AG09319 (cell line): Measurements from ENCODE around the gene CHST11.

ENCODE experiments used
- DNase-seq: peaks from one replicate; pipeline ENCODE4 v3.0.0-alpha.2; 2010; ENCODE audit warnings: low read depth; ENCODE audit errors: extremely low read depth
- CTCF ChIP-seq: IDR thresholded peaks from 2 replicates; pipeline ENCODE4 v1.5.1; 2011; ENCODE audit warnings: low read depth, mild to moderate bottlenecking, inconsistent platforms, low read length, moderate library complexity

CHST11 gene

DNA sequence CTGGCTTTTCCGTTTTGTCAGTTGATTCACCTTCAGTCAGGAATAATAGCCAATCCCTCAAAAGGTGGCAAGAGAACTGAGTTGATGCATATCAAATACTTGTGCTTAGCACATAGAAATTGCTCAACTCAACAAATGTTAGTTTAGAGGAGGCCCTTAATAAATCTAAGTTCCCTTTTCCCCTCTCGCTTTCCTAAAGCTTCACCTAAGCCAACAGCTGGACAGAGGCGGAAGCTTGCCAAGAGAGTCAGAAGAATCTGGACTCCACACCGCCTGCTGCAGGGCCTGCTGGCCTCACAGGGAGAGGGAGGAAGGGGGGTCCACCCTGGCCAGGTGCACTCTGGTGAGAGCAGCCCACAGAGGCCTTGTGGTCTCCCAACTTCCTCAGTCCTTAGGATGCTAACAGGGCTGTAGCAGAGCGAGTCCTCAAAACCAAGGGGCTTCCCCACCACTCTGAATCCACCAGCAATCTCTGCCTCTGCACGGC is 213.1 kb downstream of the CHST11 start:
- no peak for TF ChIP-seq CTCF
- no peak for DNase-seq

GRCh38 chr12:104670439-104671408 is 214.0 kb downstream of the CHST11 start:
- TF ChIP-seq CTCF, result no peak
- DNase-seq, result no peak

- DNase-seq, result peak; percentile 84
Measured at GRCh38 chr12:104671409-104672095, 214.8 kb downstream of the CHST11 start.

DNA sequence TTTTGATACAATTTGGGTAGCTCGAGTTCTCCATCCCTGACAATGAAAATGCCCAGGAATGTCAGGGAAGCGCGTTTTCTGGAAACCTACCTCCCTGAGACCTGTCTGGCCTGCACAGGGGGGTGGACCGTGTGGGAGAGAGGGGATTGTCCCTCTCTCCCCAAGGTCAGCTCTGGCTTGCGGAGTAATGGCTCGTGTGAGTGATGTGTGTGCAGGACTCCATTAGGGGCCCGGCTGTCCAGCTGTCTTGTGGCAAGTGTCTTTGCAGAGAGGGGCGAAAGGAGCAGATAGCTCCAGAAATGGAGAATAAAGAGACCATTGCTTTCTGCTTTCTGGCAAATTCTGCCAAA is 215.3 kb downstream of the CHST11 start:
- TF ChIP-seq CTCF, result no peak
- no peak for DNase-seq

More at GRCh38 chr12:104671409-104672095, 214.8 kb downstream of the CHST11 start:
- TF ChIP-seq CTCF, result no peak

DNA sequence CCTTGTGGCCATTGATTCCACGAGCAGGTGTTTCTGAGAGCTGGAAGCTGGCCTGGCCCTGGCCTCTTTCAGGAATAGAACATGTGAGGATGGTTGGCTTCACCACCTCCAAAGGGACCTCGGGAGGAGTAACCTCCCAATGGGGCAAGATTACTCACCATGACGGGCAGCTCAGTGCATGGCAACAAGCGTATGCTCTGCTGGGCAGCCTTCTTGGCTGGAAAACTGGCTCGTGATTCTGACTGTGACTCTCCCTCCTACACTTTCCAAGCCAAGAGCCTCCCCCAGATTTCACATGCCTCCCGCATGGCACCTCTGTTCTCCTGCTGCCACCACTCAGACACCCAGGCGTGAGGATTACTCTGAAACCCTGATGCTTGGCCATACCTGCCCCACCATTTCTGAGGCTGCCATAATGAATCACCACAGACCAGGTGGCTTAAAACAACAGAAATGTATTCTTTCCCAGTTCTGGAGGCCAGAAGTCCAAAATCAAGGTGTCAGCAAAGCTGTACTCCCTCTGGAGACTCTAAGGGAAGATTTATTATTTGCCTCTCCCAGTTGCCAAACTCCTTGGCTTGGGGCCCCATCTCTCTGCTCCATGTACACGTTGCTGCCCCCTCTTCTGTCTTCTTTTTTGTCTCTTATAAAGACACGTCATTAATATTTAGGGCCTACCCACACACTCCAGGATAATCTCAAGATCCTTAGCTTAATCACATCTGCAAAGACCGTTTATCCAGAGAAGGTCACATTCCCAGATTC is 215.9 kb downstream of the CHST11 start:
- DNase-seq, result no peak
- TF ChIP-seq CTCF, result no peak

DNA sequence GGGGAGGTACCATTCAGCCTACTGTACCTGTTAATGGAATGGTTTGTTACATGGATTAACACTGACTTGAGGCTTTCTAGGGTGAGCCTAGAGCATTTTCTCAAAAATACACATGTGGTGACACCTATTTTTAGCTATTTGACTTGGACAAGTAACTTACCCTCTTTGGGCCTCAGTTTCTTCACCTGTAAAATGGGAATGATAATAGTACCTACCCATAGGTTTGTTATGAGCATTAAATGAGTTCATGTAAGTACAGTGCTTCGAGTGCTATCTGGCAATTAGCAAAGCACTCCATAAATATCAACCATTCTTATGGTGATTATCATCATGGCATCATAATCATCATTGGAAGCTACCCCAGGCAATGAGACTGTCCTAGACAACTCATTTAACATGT is 216.5 kb downstream of the CHST11 start:
- no peak for DNase-seq
- no peak for TF ChIP-seq CTCF
